SW 1271 (cell line): ENCODE measurements around the gene ST6GALNAC2.
"Not testable (repeated sequence)": the region's sequence is repeated elsewhere in the genome, so short reads cannot be mapped to it uniquely, and the experiment has no call there.

Experiments used
- DNase-seq, 2 experiments: peaks; one replicate each; lab custom pipeline; 2025; lab: John Stamatoyannopoulos, UW

The ST6GALNAC2 gene

GRCh38 chr17:76570877-76571471 is 14.7 kb downstream of the ST6GALNAC2 start:
- DNase-seq: no peak

GRCh38 chr17:76570457-76570856 is 15.2 kb downstream of the ST6GALNAC2 start:
- no peak for DNase-seq

- DNase-seq: no peak
Observed at GRCh38 chr17:76569607-76570279, 15.9 kb downstream of the ST6GALNAC2 start.

GRCh38 chr17:76568811-76569221 is 16.8 kb downstream of the ST6GALNAC2 start:
- DNase-seq: no peak

- no peak for DNase-seq
Observed at GRCh38 chr17:76567634-76568432, 17.8 kb downstream of the ST6GALNAC2 start.

- no peak for DNase-seq
Observed at GRCh38 chr17:76566988-76567431, 18.6 kb downstream of the ST6GALNAC2 start.

GRCh38 chr17:76566613-76566943 is 19.1 kb downstream of the ST6GALNAC2 start:
- DNase-seq: no peak

- DNase-seq: no peak
Observed at GRCh38 chr17:76565728-76566612, 19.7 kb downstream of the ST6GALNAC2 start.

- not testable (repeated sequence) for DNase-seq
Observed at GRCh38 chr17:76564991-76565727, 20.5 kb downstream of the ST6GALNAC2 start.

- DNase-seq: not testable (repeated sequence)
Observed at GRCh38 chr17:76563359-76563758, 22.3 kb downstream of the ST6GALNAC2 start.

- no peak for DNase-seq
Observed at GRCh38 chr17:76562734-76563148, 22.9 kb downstream of the ST6GALNAC2 start.

GRCh38 chr17:76561799-76562268 is 23.8 kb downstream of the ST6GALNAC2 start:
- no peak for DNase-seq

- no peak for DNase-seq
Observed at GRCh38 chr17:76561332-76561731, 24.3 kb downstream of the ST6GALNAC2 start.

- DNase-seq: no peak
Observed at GRCh38 chr17:76560877-76561221, 24.8 kb downstream of the ST6GALNAC2 start.

- no peak for DNase-seq
Observed at GRCh38 chr17:76560036-76560876, 25.4 kb downstream of the ST6GALNAC2 start.

GRCh38 chr17:76559460-76559859 is 26.2 kb downstream of the ST6GALNAC2 start:
- DNase-seq: not testable (repeated sequence)

GRCh38 chr17:76558198-76559095 is 27.2 kb downstream of the ST6GALNAC2 start:
- peak in 1 of 2 experiments; percentile 38 for DNase-seq

- peak; percentile 89 to 95 for DNase-seq
Observed at GRCh38 chr17:76557368-76558197, 28.1 kb downstream of the ST6GALNAC2 start.
